ENCODE data around the gene REV1. TPM values are rescaled to one million over a fixed set of nuclear protein-coding genes. Genes with fewer than 3 reads are reported as not detected.

REV1 gene
- total and polyA plus RNA-seq, 2 of the 13 experiments (the other 11 are each of a cell fraction or from before 2014, with no cell fraction given), result 49.1 to 71.8 TPM

GRCh38 chr2:99489761-99490622 is at the start of gene REV1 (continued):
- TF ChIP-seq ZNF224 (CRISPR knock-in tag; IDR thresholded peaks at IDR 0.05) (peak; percentile 91; the same call in 1 of the 2 replicates), ZNF7 (CRISPR knock-in tag; IDR thresholded peaks at IDR 0.05) (peak; percentile 74; the same call in 1 of the 2 replicates), HHEX (CRISPR knock-in tag; IDR thresholded peaks at IDR 0.05) (no peak), ZBTB25 (CRISPR knock-in tag; IDR thresholded peaks at IDR 0.05) (peak; percentile 81; the same call in 1 of the 2 replicates), HCFC1 (IDR thresholded peaks at IDR 0.05; ENCODE audit: low read depth, low read length) (0 out of 2 replicates have a peak, but pooled peaks have one; percentile 19), ZNF713 (CRISPR knock-in tag; IDR thresholded peaks at IDR 0.05) (no peak), ZC3H13 (CRISPR knock-in tag; IDR thresholded peaks at IDR 0.05) (peak; percentile 96), ZNF773 (CRISPR knock-in tag; IDR thresholded peaks at IDR 0.05; ENCODE audit: borderline replicate concordance) (peak; percentile 47; the same call in 1 of the 2 replicates), NFE2L1 (CRISPR knock-in tag; IDR thresholded peaks at IDR 0.05; ENCODE audit: borderline replicate concordance) (no peak; the same call in 1 of the 2 replicates), ZNF20 (CRISPR knock-in tag; IDR thresholded peaks at IDR 0.05) (no peak), ARNT2 (CRISPR knock-in tag; IDR thresholded peaks at IDR 0.05; ENCODE audit: low read depth) (peak; percentile 64), ZNF260 (CRISPR knock-in tag; IDR thresholded peaks at IDR 0.05; ENCODE audit: borderline replicate concordance, low read depth) (0 out of 2 replicates have a peak, but pooled peaks have one; percentile 41), MATR3 (CRISPR knock-in tag; IDR thresholded peaks at IDR 0.05) (no peak), ZMAT3 (CRISPR knock-in tag; conservative IDR thresholded peaks at IDR 0.05) (peak; percentile 61; the same call in 1 of the 2 replicates), ZNF704 (CRISPR knock-in tag; IDR thresholded peaks at IDR 0.05; ENCODE audit: borderline replicate concordance) (0 out of 2 replicates have a peak, but pooled peaks have one; percentile 83), SP2 (CRISPR knock-in tag; IDR thresholded peaks at IDR 0.05) (0 out of 2 replicates have a peak, but pooled peaks have one; percentile 40), KAT2B (IDR thresholded peaks at IDR 0.05; ENCODE audit: borderline replicate concordance, low read depth, low read length) (no peak), ZBTB2 (CRISPR knock-in tag; IDR thresholded peaks at IDR 0.05; ENCODE audit: low read depth) (peak; percentile 91), ZNF317 (CRISPR knock-in tag; IDR thresholded peaks at IDR 0.05) (no peak), SMARCE1 (IDR thresholded peaks at IDR 0.05; ENCODE audit: borderline replicate concordance) (no peak), DNMT1 (CRISPR knock-in tag; IDR thresholded peaks at IDR 0.05) (peak; percentile 98), ZBTB33 (CRISPR knock-in tag; IDR thresholded peaks at IDR 0.05) (peak; percentile 63; the same call in 1 of the 2 replicates), CREM (IDR thresholded peaks at IDR 0.05) (no peak), CREM (CRISPR knock-in tag; IDR thresholded peaks at IDR 0.05) (no peak), NFIB (CRISPR knock-in tag; IDR thresholded peaks at IDR 0.05; ENCODE audit: borderline replicate concordance) (no peak)
